ENCODE results near the gene PERP.

- TF ChIP-seq TCF4 (CRISPR knock-in tag; IDR thresholded peaks at IDR 0.05; ENCODE audit: borderline replicate concordance) (no peak), ZNF565 (CRISPR knock-in tag; conservative IDR thresholded peaks at IDR 0.05; ENCODE audit: low read depth) (no peak), SNAI2 (CRISPR knock-in tag; IDR thresholded peaks at IDR 0.05) (no peak), ZFP3 (CRISPR knock-in tag; IDR thresholded peaks at IDR 0.05) (no peak), ARNTL (CRISPR knock-in tag; IDR thresholded peaks at IDR 0.05; ENCODE audit: borderline replicate concordance, low read depth) (no peak), ZFP30 (CRISPR knock-in tag; IDR thresholded peaks at IDR 0.05) (no peak), POU6F1 (CRISPR knock-in tag; IDR thresholded peaks at IDR 0.05; ENCODE audit: borderline replicate concordance, low read depth) (no peak), ISL1 (CRISPR knock-in tag; IDR thresholded peaks at IDR 0.05) (no peak), RARB (CRISPR knock-in tag; IDR thresholded peaks at IDR 0.05) (no peak), PATZ1 (CRISPR knock-in tag; IDR thresholded peaks at IDR 0.05; ENCODE audit: borderline replicate concordance) (no peak), TSHZ2 (CRISPR knock-in tag; IDR thresholded peaks at IDR 0.05) (no peak), CREB5 (CRISPR knock-in tag; IDR thresholded peaks at IDR 0.05; ENCODE audit: low read depth) (no peak)
Measured at GRCh38 chr6:138128096-138128495, 20.9 kb upstream of the PERP start.

Measured in SK-N-SH treated with all-trans-retinoic acid at 6 μM for 48 hours (cell line).